ENCODE measurements around the gene CPXM2. TPM values are rescaled to one million over a fixed set of nuclear protein-coding genes. Genes with fewer than 3 reads are reported as not detected.

Gene CPXM2
- total and polyA plus RNA-seq, 10 of the 15 experiments (the other 5 are each of a cell fraction or from before 2014, with no cell fraction given): 0.08 to 1.1 (median 0.58) TPM

GRCh38 chr10:123808286-123808685 is 83.3 kb downstream of the CPXM2 start:
- in situ Hi-C loops (cut with MboI) (no loop called here), intact Hi-C loops (cut with micrococcal nuclease; ENCODE audit: unreplicated experiment) (no loop called here)
- H3K27ac ChIP-seq (ENCODE audit: control insufficient read depth, insufficient read depth): no peak overlapping the region
- no peaks in the 10 kb centered on the region for H3K9me3 ChIP-seq (replicated peaks; ENCODE audit: control insufficient read depth, insufficient read depth, low read length)
- DNase-seq (ENCODE audit: low read depth, low spot score) (no peak), FAIRE-seq (no peak), ATAC-seq (no peak)
- ChIA-PET POLR2A (no interaction called here), SMC1A (ENCODE audit: uncharacterized antibody, unreplicated experiment) (interaction anchor here (1.4 to 2.4 kb wide), 5 partner anchors 14 to 58 kb away, joined by 3 to 10 read pairs (median 6); no protein-coding TSS in a partner anchor), RAD21 (ENCODE audit: unreplicated experiment) (interaction anchor here (1.8 kb wide), 1 partner anchor 27 kb away, joined by 6 read pairs; no protein-coding TSS in a partner anchor), CTCF (no interaction called here)
- no peaks in the 10 kb centered on the region for H4K20me1 ChIP-seq (ENCODE audit: control insufficient read depth, insufficient read depth)
- no peak overlapping the region for H3K4me3 ChIP-seq
- H3K4me2 ChIP-seq (ENCODE audit: control insufficient read depth, insufficient read depth): no peak overlapping the region
- no peak overlapping the region for H3K9ac ChIP-seq (ENCODE audit: control insufficient read depth, insufficient read depth, low read length)
- H3K36me3 ChIP-seq (ENCODE audit: control insufficient read depth in 2 of 2, insufficient read depth in 2 of 2, low read length in 1 of 2): no peaks in the 10 kb centered on the region
- peaks cover 0 to 3% of the 10 kb centered on the region in 2 experiments; a peak in 1 of 4 replicates for H3K27me3 ChIP-seq (replicated peaks in 1 of 2; ENCODE audit: control insufficient read depth in 2 of 2, insufficient read depth in 2 of 2, low read length in 1 of 2)
- TF ChIP-seq CHD4 (IDR thresholded peaks at IDR 0.05): no peak
- no peak for TF ChIP-seq ZNF687 (IDR thresholded peaks at IDR 0.05)
- no peak for TF ChIP-seq IRF4 (IDR thresholded peaks at IDR 0.05; ENCODE audit: low read depth, low read length)
- no peak for TF ChIP-seq PAX5 (IDR thresholded peaks at IDR 0.05; ENCODE audit: borderline replicate concordance, low read depth, low read length)
- TF ChIP-seq TBL1XR1 (IDR thresholded peaks at IDR 0.05; ENCODE audit: low read depth, low read length): no peak
- TF ChIP-seq IKZF1 (conservative IDR thresholded peaks at IDR 0.05): no peak
- no peak for TF ChIP-seq RAD21 (IDR thresholded peaks at IDR 0.05; ENCODE audit: insufficient read depth, low read depth, low read length)
- TF ChIP-seq CBX3 (IDR thresholded peaks at IDR 0.05; ENCODE audit: borderline replicate concordance, low read depth): no peak
- TF ChIP-seq LARP7 (IDR thresholded peaks at IDR 0.05): no peak
- no peak for TF ChIP-seq IRF5 (IDR thresholded peaks at IDR 0.05; ENCODE audit: borderline replicate concordance)
- no peak for TF ChIP-seq ZNF274 (IDR thresholded peaks at IDR 0.05; ENCODE audit: insufficient read depth, insufficient read length)
- TF ChIP-seq STAT3 (IDR thresholded peaks at IDR 0.05; ENCODE audit: low read depth, low read length): no peak
- no peak for TF ChIP-seq SIN3A (IDR thresholded peaks at IDR 0.05; ENCODE audit: low read depth, low read length)
- no peak for TF ChIP-seq NR2C2 (IDR thresholded peaks at IDR 0.05; ENCODE audit: borderline replicate concordance, control insufficient read depth, insufficient read length, low read depth)
- no peak for TF ChIP-seq ETV6 (conservative IDR thresholded peaks at IDR 0.05 in 1 of 2, IDR thresholded peaks at IDR 0.05 in 1 of 2; ENCODE audit: borderline replicate concordance in 1 of 2, low read depth in 1 of 2)
- no peak for TF ChIP-seq MEF2B (IDR thresholded peaks at IDR 0.05; ENCODE audit: partially characterized antibody, poor library complexity, severe bottlenecking)
- no peak for TF ChIP-seq MLLT1 (IDR thresholded peaks at IDR 0.05)
- no peaks in the 10 kb centered on the region for H3K4me1 ChIP-seq (ENCODE audit: control insufficient read depth, insufficient read depth, low read length)
- BruUV-seq (replicated peaks): no TSS peak
- H3K79me2 ChIP-seq (ENCODE audit: control insufficient read depth, insufficient read depth, low read length): no peaks in the 10 kb centered on the region
- H2AFZ ChIP-seq (ENCODE audit: control insufficient read depth, low read depth, low read length): no peak overlapping the region
- 6% methylated on average over 2 of the region's 2 CpGs for WGBS (ENCODE audit: insufficient coverage, insufficient replicate concordance, low lambda C conversion rate, missing lambda C conversion rate)
